NCI-H2196 (cell line): ENCODE data around the gene ZSCAN9.

Experiments used
- DNase-seq: peaks from one replicate; lab custom pipeline; 2025; ENCODE audit not compliant: unreplicated experiment; lab: John Stamatoyannopoulos, UW

Gene ZSCAN9

DNA sequence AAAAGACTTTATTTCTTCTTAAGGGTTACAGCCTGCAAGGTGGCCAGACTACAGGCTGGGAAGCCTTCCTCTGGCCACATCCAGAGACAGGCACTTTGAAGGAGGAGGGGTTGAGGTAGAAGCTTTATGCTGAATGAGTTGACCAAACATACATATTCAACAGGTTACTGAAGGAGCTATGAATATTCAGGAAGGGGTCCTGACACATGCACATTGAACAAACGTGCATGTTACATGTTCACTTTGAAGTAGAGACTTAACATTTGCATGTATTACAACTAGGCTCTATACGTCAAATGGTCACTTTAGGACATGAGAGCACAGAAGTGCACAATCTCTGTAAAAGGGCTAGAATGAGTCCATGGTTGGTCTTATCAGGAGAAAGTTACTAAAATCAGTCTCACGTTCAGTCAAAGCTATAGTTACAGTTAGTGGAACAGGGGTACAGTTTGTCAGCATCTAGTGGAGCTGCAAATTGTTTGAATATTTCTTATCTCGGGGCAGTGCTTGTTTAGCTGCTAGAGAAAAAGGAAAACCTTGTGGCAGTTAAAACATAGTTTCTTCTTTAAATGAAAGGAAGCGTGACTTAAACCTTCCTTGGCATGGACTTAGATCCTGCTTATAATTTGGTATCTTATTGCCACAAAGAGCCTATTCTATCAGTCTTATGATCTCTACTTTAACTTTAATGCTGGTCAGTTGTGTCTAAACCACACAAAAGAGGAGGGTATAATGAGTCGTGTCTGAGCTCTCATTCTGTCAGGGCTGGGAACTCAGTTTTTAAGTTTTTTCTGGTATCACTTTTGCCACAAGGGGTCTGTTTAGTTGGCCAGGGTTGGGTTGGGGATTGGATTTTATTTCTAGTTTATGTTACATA, 4.6 kb upstream of the ZSCAN9 start:
- no peak for DNase-seq

GRCh38 chr6:28224131-28225055, 682 bp upstream of the ZSCAN9 start:
- DNase-seq, result no peak

DNA sequence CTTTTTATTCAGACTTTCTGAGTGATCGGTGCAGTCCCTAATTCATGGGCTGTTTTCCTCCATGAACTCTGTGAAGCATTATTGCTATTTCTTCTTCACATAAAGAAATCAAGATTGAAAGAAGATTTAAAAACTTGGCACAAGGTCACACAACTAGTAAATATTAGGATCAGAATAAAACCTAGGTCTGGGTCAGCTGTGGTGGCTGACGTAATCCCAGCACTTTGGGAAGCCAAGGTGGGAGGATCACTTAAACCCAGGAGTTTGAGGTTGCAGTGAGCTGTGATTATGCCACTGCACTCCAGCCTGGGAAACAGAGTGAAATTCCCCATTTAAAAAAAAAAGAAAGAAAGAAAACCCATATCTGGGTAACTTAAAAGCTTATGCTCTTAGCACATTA, 1.4 kb downstream of the ZSCAN9 start:
- no peak for DNase-seq

- DNase-seq, result no peak
Observed at GRCh38 chr6:28232785-28233184, 7.7 kb downstream of the ZSCAN9 start.

DNA sequence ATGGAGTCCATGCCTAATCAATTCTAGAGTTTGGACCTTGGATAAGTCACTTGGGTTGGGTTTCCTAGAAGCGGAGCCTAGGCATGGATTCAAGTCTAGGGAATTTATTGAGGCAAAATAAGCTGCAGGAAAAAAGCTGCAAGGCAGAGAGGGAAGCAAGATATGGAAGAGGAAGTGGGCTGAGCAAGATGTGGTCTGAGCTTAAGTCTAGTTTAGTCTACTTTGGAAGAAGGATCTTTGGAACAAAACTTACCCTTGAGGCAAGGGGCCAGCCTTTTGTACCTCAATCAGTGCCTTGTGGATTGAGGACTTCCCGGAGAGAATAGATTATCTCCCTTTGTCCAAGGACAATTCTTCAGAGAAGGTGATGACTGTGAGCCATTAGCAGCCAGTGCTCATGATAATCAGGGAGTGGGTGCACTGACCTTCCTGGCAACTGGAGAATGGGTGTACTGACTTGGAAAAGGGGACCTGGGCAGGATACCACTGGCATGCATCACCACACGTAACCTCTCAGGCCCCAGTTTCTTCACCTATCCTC, 10.9 kb downstream of the ZSCAN9 start:
- DNase-seq, result no peak

- no peak for DNase-seq
Observed at GRCh38 chr6:28239636-28240035, 14.6 kb downstream of the ZSCAN9 start.

- DNase-seq, result no peak
Observed at GRCh38 chr6:28240471-28240870, 15.4 kb downstream of the ZSCAN9 start.

DNA sequence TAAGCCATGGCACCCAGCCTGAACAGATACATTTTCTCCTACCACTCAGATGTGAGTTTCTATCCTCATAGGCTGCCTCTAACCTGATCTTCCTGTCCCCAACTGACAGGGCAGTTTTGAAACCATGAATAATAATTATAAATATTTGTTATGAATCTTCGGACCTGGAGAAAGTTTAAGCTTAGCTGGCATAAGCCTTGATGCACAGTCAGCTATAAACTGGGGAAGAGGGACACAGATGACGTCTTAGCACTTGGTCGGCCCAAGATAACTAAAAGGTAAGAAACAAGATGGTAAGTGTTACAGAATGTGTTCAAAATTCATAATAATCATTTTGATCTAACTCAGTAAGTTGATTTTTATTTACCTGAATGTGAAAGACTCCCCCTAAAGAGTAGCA, 18.9 kb downstream of the ZSCAN9 start:
- DNase-seq, result no peak

DNA sequence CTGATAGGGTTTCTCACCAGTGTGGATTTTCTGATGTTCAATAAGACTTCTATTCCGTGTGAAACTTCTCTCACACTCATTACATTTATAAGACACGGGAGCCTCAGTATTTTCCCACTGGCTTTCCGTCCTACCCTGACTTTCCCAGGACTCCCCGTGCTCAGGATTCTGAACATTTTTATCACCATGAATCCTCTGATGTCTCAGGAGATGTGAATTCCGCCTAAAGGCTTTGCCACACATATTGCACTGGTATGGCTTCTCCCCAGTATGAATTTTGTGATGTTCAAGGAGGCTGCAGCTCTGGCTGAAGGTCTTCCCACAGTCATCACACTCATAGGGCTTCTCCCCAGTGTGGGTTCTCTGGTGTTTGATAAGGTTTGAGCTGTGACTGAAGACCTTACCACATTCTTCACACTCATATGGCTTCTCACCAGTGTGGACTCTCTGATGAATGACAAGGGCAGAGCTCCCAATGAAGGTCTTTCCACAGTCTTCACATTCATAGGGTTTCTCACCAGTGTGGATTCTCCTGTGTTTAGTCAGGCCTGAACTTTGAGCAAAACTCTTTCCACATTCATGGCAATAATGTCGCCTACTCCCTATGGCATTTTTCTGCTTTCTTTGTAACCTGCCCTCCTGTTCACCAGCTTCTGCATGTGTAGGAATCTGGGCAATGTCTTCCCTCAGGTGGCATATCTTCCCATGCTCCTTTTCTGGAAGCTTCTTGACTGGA, 20.3 kb downstream of the ZSCAN9 start:
- no peak for DNase-seq

GRCh38 chr6:28248916-28249315, 23.8 kb downstream of the ZSCAN9 start:
- DNase-seq, result no peak

GRCh38 chr6:28250747-28251146, 25.7 kb downstream of the ZSCAN9 start:
- DNase-seq, result no peak

GRCh38 chr6:28251661-28252008, 26.6 kb downstream of the ZSCAN9 start:
- DNase-seq, result peak; percentile 7

- DNase-seq, result peak; percentile 85
Observed at GRCh38 chr6:28252009-28252975, 27.2 kb downstream of the ZSCAN9 start, which contains the start of gene ZKSCAN4. TSS of gene ZKSCAN4 (minus strand) at chr6:28252269. CDS start at chr6:28251980, 289 bp downstream.

GRCh38 chr6:28254121-28254519, 29.0 kb downstream of the ZSCAN9 start:
- no peak for DNase-seq

DNA sequence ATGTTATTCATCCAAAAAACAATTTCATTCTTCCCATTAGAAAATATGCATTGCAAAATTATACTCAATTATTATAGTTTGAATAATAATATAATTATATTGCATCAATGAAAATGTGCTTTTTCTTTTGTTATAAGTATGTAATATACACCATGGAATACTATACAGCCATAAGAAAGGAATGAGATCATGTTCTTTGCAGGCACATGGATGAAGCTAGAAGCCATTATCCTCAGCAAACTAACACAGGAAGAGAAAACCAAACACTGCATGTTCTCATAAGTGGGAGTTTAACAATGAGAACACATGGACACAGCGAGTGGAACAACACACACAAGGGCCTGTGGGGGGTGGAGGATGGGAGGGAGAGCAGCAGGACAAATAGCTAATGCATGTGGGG, 32.0 kb downstream of the ZSCAN9 start:
- DNase-seq, result no peak

- DNase-seq, result no peak
Observed at GRCh38 chr6:28258877-28259777, 34.1 kb downstream of the ZSCAN9 start, which contains the start of gene NKAPL. TSS of gene NKAPL (plus strand) at chr6:28259297. CDS start at chr6:28259372, 75 bp downstream.

DNA sequence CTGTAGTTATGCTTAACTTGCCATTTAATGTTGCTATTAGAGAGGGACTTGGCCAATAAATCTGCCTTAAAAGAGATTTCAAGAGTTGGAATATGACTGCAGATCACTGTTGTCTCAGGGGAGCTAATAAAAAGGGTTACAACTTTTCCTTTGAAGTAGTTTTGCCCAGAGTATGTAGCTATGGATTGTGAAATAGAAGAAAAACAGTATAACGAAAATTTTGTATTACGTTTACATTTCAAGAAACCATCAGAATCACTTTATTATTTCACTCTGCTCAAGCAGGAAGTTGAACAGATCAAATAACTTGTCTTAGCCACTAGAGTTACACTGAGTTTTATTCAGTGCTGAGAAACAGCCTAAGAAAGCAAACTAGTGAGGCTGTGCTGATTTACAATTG, 38.8 kb downstream of the ZSCAN9 start:
- no peak for DNase-seq

DNA sequence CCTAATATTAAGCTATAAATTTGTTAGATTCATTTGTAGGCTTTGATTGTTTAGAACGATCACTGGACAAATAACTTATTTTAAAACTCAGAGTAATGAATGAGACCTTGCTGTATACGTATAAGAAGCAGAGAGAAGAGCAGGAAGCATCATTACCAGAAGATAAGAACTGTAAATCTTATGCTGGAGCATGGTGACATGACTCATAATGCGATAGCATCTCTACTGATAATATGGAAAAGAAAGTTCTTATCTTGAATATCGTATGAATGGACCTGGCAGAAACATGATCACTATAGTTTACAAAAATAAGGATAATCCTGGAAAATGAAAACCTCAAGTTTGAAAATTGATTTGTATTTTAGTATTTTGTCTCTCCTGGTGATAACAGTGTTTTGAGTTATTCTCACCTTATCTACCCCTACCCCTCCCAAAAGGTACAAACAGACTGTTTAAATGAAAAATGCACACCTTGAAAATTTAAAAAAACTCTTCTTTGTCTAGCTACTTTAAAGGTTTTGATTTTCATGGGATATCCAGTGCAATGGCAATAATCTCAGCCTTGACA, 39.8 kb downstream of the ZSCAN9 start:
- DNase-seq, result no peak
